WTC11 (cell line): ENCODE measurements around the gene DEPDC5. TPM values are rescaled to one million over a fixed set of nuclear protein-coding genes. Genes with fewer than 3 reads are reported as not detected.

Experiments
- ATAC-seq: fragments of 200-7000 bp; cut with Tn5 transposase; 2 replicates; pipeline ENCODE4 v1.10.0; 2021; ENCODE audit warnings: mild to moderate bottlenecking, moderate library complexity
- CTCF ChIA-PET: fragments of 300-600 bp; sonication (Branson Sonifier 250); formaldehyde crosslinking; loops from one replicate; lab custom pipeline; 2021; ENCODE audit warnings: antibody characterized with exemption; lab: Charles Lee
- POLR2A ChIA-PET: fragments of 350-600 bp; sonication (Branson Sonifier 250); formaldehyde crosslinking; loops from one replicate; lab custom pipeline; 2021; ENCODE audit warnings: antibody characterized with exemption; lab: Charles Lee
- DNase-seq: peaks from one replicate; pipeline ENCODE4 v3.0.0; 2021; ENCODE audit warnings: low spot score
- H3K27ac Mint-ChIP-seq: 2 replicates; pipeline ENCODE4 v1.8.0; 2021; ENCODE audit warnings: mixed read lengths
- H3K27me3 Mint-ChIP-seq: 2 replicates; pipeline ENCODE4 v1.8.0; 2021; ENCODE audit warnings: low read depth, mild to moderate bottlenecking, moderate library complexity, mixed read lengths
- H3K36me3 Mint-ChIP-seq: 2 replicates; pipeline ENCODE4 v1.8.0; 2021; ENCODE audit warnings: mixed read lengths
- H3K4me1 Mint-ChIP-seq: 2 replicates; pipeline ENCODE4 v1.8.0; 2022; ENCODE audit warnings: mixed read lengths
- H3K4me3 Mint-ChIP-seq: 2 replicates; pipeline ENCODE4 v1.8.0; 2021; ENCODE audit warnings: mild to moderate bottlenecking, moderate library complexity, mixed read lengths
- H3K9me3 Mint-ChIP-seq: 2 replicates; pipeline ENCODE4 v1.8.0; 2021; ENCODE audit warnings: mixed read lengths
- AFF4 ChIP-seq: sonication (generic); formaldehyde crosslinking; IDR thresholded peaks from 2 replicates; pipeline ENCODE4 v1.8.1; 2023; ENCODE audit warnings: mild to moderate bottlenecking, missing genetic modification reagents, borderline replicate concordance
- ARID4B ChIP-seq: sonication (generic); formaldehyde crosslinking; IDR thresholded peaks from 2 replicates; pipeline ENCODE4 v1.8.0; 2023; ENCODE audit warnings: missing genetic modification reagents, mild to moderate bottlenecking, borderline replicate concordance
- CBFB ChIP-seq: sonication (generic); formaldehyde crosslinking; IDR thresholded peaks from 2 replicates; pipeline ENCODE4 v1.8.1; 2022; ENCODE audit warnings: mild to moderate bottlenecking, low read depth, missing genetic modification reagents
- EMX1 ChIP-seq: fragments of 250-450 bp; sonication (Bioruptor Pico); IDR thresholded peaks from 2 replicates; pipeline ENCODE4 v1.8.0; 2021; ENCODE audit warnings: mild to moderate bottlenecking
- ESRRA ChIP-seq: sonication (generic); formaldehyde crosslinking; IDR thresholded peaks from 2 replicates; pipeline ENCODE4 v1.8.1; 2022; ENCODE audit warnings: mild to moderate bottlenecking, missing genetic modification reagents, borderline replicate concordance
- FOXK1 ChIP-seq: sonication (generic); formaldehyde crosslinking; IDR thresholded peaks from 2 replicates; pipeline ENCODE4 v1.8.0; 2022; ENCODE audit warnings: mild to moderate bottlenecking, moderate library complexity, missing genetic modification reagents
- HMGXB4 ChIP-seq: sonication (generic); formaldehyde crosslinking; IDR thresholded peaks from 2 replicates; pipeline ENCODE4 v1.8.1; 2023; ENCODE audit warnings: mild to moderate bottlenecking, moderate library complexity, missing genetic modification reagents
- IRF2 ChIP-seq: sonication (generic); formaldehyde crosslinking; IDR thresholded peaks from 2 replicates; pipeline ENCODE4 v1.8.0; 2022; ENCODE audit warnings: low read depth, missing genetic modification reagents, borderline replicate concordance
- JAZF1 ChIP-seq: fragments of 250-450 bp; sonication (Bioruptor Pico); IDR thresholded peaks from 2 replicates; pipeline ENCODE4 v1.9.0; 2021; ENCODE audit warnings: moderate library complexity, mild to moderate bottlenecking, inconsistent platforms
- KAT7 ChIP-seq: sonication (generic); formaldehyde crosslinking; IDR thresholded peaks from 2 replicates; pipeline ENCODE4 v1.8.1; 2023; ENCODE audit warnings: missing genetic modification reagents, mild to moderate bottlenecking, borderline replicate concordance
- NFYB ChIP-seq: sonication (generic); formaldehyde crosslinking; conservative IDR thresholded peaks from 2 replicates; pipeline ENCODE4 v1.8.0; 2022; ENCODE audit warnings: low read depth, missing genetic modification reagents
- PRRX2 ChIP-seq: fragments of 250-450 bp; sonication (Bioruptor Pico); IDR thresholded peaks from 2 replicates; pipeline ENCODE4 v1.8.0; 2021; ENCODE audit warnings: mild to moderate bottlenecking
- SOX15 ChIP-seq: fragments of 250-450 bp; sonication (Bioruptor Pico); IDR thresholded peaks from 2 replicates; pipeline ENCODE4 v1.9.0; 2021; ENCODE audit warnings: mild to moderate bottlenecking
- ZNF121 ChIP-seq: sonication (generic); formaldehyde crosslinking; IDR thresholded peaks from 2 replicates; pipeline ENCODE4 v1.8.0; 2023; ENCODE audit warnings: missing genetic modification reagents
- ZNF219 ChIP-seq: sonication (generic); formaldehyde crosslinking; IDR thresholded peaks from 2 replicates; pipeline ENCODE4 v1.8.0; 2023; ENCODE audit warnings: missing genetic modification reagents, mild to moderate bottlenecking, borderline replicate concordance
- ZNF281 ChIP-seq: sonication (generic); formaldehyde crosslinking; IDR thresholded peaks from 2 replicates; pipeline ENCODE4 v1.8.0; 2023; ENCODE audit warnings: mild to moderate bottlenecking, missing genetic modification reagents
- ZNF671 ChIP-seq: fragments of 250-450 bp; sonication (Bioruptor Pico); IDR thresholded peaks from 2 replicates; pipeline ENCODE4 v1.8.0; 2021; ENCODE audit warnings: mild to moderate bottlenecking
- total RNA-seq: library from RNA; stranded (reverse); gene quantifications from 3 replicates; pipeline ENCODE4 v1.2.3, GENCODE V29; 2021

Gene DEPDC5
- total RNA-seq, 1 experiment from 2014 or later = 40.5 TPM

GRCh38 chr22:31891366-31892079 lies 137.7 kb downstream of the DEPDC5 start:
- peak; percentile 38 for ATAC-seq

GRCh38 chr22:31892080-31892433 lies 138.2 kb downstream of the DEPDC5 start:
- Mint-ChIP-seq H3K4me1 (peaks cover 11% of the 10 kb centered on the region), H3K27me3 (no peaks in the 10 kb centered on the region), H3K4me3 (no peak overlapping the region), H3K27ac (no peak overlapping the region), H3K36me3 (peaks cover 11% of the 10 kb centered on the region), H3K9me3 (no peaks in the 10 kb centered on the region)
- POLR2A ChIA-PET = no interaction called here
- ATAC-seq = no peak
- CTCF ChIA-PET = interaction anchor here (1.5 to 1.7 kb wide), 2 partner anchors 78 to 226 kb away, joined by 9 to 13 read pairs; no protein-coding TSS in a partner anchor
- no peak for DNase-seq
- no peak for TF ChIP-seq SOX15 (CRISPR knock-in tag)
- no peak for TF ChIP-seq JAZF1 (CRISPR knock-in tag)
- no peak for TF ChIP-seq ZNF121 (CRISPR knock-in tag)
- no peak for TF ChIP-seq NFYB
- TF ChIP-seq CBFB (CRISPR knock-in tag) = no peak
- TF ChIP-seq EMX1 (CRISPR knock-in tag) = no peak
- no peak for TF ChIP-seq ZNF281 (CRISPR knock-in tag)
- TF ChIP-seq PRRX2 = no peak
- no peak for TF ChIP-seq ZNF671 (CRISPR knock-in tag)
- no peak for TF ChIP-seq ESRRA (CRISPR knock-in tag)
- TF ChIP-seq ZNF219 (CRISPR knock-in tag) = no peak
- no peak for TF ChIP-seq AFF4 (CRISPR knock-in tag)

More at GRCh38 chr22:31891366-31892079, 137.7 kb downstream of the DEPDC5 start:
- CTCF ChIA-PET = interaction anchor here (1.5 to 1.7 kb wide), 2 partner anchors 79 to 226 kb away, joined by 9 to 13 read pairs; no protein-coding TSS in a partner anchor
- POLR2A ChIA-PET = no interaction called here
- no peak for DNase-seq
- Mint-ChIP-seq H3K4me3 (no peak overlapping the region), H3K4me1 (peaks cover 11% of the 10 kb centered on the region), H3K27ac (peak overlapping the region; percentile 79), H3K9me3 (no peaks in the 10 kb centered on the region), H3K27me3 (no peaks in the 10 kb centered on the region), H3K36me3 (peaks cover 11% of the 10 kb centered on the region)
- TF ChIP-seq HMGXB4 = no peak
- TF ChIP-seq FOXK1 = no peak
- no peak for TF ChIP-seq IRF2 (CRISPR knock-in tag)
- TF ChIP-seq ARID4B = no peak
- no peak for TF ChIP-seq KAT7 (CRISPR knock-in tag)
